Kidney capillary endothelial cell (primary cell): ENCODE data around the gene PNLIPRP1.

Source experiments
- DNase-seq: peaks from one replicate; pipeline ENCODE4 v3.0.0-alpha.2; 2018; ENCODE audit warnings: low spot score

PNLIPRP1 gene

DNA sequence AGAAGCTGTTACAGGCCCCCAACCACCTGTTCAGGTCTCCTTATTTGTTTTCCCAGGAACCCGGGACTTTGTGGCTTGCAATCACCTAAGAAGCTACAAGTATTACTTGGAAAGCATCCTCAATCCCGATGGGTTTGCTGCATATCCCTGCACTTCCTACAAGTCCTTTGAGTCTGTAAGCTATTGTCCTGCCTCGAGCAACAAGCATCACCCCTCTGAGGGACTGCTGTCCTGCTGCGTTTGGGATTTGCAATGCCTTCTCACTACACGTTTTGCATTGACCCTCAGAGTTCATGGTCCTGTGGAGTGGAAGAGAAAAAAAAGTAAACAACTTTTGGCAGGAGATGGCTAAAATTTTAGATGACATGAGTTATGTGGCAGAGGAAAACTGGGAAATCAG is 9.2 kb downstream of the PNLIPRP1 start:
- no peak for DNase-seq

DNA sequence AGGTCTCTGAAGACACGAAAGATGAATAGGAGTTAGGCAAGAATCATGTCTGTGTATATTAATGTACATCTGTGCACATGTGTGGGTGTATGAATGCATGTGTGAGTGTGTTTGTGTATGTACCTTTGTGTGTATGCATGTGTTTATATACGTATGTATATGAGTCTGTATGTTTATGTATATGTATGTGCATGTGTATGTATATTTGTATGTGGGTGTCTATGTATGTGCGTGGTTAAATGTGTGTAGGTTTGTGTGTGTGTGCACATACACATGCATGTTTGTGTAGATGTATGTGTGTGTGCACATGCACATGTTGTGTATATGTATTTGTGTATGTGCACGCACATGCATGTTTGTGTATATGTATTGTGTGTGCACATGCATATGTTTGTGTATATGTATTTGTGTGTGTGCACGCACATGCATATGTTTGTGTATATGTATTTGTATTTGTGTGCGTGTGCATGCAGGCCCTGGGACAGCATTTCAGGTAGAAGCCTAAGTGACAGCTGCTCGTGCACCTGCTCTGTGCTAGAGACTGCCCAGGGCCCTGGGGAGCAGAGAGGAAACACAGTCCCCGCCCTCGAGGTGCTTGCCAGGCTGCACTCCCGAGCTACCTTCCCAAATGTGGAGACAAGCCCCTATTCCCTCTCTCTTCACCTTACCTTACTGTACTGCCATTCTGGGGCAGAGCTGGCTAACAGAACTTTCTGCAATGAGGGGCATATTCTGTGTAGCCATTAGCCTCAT is 12.1 kb downstream of the PNLIPRP1 start:
- DNase-seq, result no peak

DNA sequence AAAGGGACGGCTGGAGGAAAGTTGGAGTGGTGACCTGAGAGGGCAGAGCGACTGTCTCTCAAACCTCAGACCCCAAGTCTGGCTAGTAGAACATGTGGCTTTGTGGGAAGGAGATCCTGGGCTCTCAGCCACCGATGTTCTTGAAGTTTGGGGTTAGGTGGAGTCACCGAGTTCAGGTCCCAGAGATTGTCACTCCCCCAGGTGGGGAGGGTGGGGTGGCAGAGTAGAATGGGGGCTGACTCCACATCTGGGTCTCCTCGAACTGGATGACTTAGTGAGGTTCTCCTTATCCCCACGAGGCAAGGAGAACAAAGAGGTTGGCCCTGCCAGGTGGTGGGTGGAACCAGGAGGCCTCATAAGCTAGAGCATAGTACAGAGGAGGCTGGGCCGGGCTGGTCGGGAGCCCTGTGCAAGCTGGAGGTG is 15.3 kb downstream of the PNLIPRP1 start:
- DNase-seq, result no peak

DNA sequence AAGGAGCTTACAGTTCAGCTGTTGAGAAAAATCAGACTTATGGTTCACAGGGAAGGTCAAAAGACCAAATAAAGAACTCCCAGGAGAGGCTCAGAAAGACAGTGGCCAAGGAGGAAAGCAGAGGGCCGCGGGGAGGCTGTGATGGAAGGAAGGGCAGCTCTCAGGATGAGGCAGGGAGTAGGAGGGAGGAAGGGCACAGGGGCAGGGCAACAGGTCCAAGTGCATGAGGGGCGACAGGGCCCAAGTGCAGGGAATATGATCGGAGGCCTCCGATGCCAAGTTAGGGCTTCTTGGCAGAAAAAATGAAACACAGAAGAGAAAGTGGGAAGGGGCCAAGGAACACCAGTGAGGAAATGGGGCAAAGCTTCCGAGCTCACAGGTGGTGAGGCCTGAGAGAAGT is 16.6 kb downstream of the PNLIPRP1 start:
- no peak for DNase-seq

DNA sequence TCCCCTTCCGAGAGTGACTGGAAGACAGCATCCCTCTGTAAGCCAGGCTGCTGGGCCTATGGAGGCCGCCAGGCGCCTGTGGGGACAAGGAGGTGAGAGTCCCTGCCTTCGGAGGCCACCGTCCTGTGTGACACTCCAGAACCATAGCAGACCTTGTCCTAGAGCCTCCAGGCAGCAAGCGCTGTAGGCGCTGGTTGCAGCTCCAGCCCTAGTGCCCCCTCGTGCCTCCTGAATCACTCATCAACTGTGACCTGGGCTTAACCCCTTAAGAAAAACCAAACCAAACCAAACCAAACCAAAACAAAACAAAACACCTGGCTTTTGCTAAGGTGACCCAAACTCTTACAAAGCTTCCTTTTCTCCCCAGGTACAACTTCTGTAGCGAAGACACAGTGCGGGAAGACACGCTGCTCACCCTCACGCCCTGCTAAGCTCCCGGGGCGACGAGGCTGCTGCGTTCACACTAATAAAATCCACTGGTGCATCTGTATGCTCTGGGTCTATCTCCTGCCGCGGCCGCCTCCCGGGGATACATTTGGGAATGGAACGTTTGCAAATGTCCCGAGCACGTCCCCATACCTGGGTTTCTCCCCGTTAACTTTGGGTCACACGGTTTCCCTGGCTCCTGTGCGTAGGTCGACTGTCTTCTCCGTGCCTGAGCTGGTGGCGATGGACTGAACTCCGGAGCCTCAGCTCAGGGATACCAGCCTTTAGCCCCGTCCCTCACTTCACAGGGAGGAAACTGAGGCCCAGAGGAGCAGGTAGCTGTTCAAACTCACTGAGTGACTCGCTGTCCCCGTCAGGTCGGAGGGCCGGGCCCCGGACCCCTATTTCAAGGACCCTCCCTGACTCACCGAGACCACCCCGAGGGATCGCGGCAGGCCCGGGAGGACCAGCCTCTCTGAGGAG is 18.2 kb downstream of the PNLIPRP1 start:
- no peak for DNase-seq

DNA sequence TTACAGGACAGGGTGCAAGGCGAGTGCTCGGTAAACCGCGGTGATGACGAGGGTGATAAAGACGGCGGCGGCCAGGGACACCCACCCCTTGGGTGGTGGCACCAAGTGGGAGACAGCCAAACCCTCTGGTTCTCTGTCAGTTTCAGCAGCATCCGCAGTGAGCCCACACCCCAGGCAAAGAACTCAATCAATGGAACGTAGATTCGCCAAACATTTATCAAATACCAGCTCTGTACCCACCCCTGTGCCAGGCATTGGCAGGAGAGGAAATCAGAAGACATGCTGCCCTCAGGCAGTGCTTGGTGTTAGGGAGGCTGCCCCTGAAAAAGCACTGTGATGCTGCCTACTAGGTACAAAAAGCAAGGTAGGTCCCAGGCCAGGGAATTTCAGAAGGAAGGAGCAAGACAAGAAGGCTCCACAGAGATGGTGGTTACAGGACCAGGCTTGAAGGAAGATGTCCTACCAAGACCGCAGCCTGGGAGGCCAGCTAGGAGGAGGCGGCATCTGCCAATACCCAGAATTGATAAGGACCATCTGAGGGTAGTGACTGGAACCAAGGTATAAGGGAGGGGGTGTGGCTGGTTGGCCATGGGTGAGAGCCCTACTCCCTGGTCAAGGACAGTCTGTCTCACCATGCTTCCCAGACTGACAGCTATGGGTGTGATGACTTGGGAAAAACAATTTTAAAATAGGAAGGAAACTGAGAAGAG is 19.8 kb downstream of the PNLIPRP1 start:
- no peak for DNase-seq

DNA sequence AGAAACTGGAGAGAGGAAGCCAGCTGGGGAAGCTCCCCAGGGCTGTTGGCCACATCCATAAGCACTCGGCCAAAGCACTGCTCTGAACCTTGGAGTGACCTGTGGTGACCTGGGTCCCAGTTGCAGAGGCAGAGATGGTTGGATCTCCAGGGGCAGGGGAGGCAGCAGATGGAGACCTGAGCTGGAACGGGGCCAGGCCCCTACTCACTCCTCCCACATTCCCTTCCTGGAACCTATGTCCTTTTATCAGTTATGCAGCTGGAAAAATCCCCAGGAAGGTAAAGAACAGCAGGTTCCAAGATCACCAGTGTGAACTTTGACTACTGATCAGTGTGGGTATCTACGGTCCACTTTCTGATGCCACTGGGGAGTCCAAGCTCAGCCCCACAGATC is 20.4 kb downstream of the PNLIPRP1 start:
- no peak for DNase-seq

DNA sequence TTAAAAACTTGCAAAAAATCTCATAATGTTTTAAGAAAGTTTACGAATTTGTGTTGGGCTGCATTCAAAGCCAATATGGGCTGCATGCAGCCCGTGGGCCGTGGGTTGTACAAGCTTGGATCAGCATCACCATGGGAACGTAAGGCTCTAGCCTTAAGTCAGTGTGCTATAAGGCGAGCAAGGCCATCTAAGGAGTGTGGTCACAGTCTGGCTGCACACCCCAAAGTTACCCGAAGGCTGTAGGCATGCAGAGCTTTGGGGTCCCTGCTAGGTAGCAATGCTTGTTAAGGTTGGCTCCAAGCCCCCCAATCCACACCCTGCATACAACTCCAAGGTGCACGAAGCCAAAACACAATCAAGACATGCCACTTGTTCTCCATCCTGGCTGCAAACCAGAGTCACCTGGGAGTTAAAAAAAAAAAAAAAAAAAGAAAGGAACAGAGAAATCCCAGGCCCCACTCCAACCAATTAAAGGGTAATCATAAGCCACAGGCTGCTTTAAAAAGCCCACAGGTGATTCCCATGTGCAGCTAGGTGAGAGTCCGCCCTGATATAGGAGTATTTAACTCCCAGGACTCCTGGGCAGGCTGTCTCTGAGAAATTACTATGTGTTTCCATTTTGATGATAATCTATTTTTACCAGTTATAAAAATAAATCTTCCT is 21.5 kb downstream of the PNLIPRP1 start:
- no peak for DNase-seq

DNA sequence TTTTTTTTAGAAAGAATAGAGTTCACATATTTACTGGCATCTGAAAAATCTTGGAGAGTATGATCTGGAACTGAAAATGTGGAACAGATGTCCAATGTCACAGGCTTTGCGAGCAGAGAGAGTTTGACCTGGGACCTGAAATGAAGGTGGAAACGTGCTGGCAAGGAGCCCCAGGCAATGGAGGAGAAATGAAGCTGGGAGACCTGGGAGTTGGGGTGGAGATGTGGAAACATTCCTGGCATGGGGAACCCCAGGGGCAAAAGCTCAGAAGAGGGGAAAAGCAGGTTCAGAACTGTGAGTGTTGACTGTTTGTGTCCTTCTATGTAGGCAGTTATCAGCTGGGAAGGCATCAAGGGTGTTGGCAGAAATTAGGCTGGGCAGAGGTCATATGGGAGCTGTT is 22.7 kb downstream of the PNLIPRP1 start:
- DNase-seq, result no peak

DNA sequence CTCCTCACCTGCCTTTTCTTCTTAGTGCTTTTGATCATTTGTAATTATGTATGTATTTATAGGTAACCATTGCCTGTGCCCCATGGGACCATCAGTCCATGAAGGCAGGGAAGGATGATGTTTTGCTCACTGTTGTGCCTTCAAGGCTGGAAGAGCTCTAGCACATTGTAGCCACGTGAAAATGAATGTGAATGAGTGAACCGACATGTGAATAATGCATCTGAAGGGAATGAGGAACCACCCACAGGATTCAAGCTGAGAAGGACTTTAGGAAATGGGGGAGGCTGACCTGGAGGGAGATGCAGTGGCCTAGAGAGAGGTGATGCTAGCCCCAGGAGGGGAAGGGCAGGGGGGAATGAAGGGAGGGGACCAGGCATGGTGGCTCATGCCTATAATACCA is 24.0 kb downstream of the PNLIPRP1 start:
- no peak for DNase-seq

DNA sequence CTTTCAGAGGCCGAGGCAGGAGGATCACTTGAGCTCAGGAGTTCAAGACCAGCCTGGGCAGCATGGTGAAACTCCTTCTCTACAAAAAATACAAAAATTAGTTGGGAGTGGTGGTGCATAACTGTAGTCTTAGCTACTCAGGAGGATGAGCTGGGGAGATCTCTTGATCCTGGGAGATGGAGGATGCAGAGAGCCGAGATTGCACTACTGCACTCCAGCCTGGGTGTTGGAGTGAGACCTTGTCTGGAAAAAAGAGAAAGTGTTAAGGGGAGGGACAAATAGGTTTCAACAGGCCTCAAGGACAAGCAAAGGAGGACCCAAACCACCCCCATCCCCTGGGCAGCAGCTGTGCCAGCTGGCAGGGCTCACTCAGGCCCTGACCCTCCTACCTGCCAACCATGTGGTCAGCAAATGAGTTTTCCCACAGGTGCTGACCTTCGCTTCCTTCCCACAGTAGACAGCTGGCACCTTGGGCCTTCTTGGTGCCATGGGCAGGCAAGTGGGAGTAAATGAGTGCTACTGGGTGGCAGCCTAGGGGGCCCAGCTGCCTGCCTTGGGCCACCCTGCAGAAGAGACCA is 24.5 kb downstream of the PNLIPRP1 start:
- DNase-seq, result no peak

DNA sequence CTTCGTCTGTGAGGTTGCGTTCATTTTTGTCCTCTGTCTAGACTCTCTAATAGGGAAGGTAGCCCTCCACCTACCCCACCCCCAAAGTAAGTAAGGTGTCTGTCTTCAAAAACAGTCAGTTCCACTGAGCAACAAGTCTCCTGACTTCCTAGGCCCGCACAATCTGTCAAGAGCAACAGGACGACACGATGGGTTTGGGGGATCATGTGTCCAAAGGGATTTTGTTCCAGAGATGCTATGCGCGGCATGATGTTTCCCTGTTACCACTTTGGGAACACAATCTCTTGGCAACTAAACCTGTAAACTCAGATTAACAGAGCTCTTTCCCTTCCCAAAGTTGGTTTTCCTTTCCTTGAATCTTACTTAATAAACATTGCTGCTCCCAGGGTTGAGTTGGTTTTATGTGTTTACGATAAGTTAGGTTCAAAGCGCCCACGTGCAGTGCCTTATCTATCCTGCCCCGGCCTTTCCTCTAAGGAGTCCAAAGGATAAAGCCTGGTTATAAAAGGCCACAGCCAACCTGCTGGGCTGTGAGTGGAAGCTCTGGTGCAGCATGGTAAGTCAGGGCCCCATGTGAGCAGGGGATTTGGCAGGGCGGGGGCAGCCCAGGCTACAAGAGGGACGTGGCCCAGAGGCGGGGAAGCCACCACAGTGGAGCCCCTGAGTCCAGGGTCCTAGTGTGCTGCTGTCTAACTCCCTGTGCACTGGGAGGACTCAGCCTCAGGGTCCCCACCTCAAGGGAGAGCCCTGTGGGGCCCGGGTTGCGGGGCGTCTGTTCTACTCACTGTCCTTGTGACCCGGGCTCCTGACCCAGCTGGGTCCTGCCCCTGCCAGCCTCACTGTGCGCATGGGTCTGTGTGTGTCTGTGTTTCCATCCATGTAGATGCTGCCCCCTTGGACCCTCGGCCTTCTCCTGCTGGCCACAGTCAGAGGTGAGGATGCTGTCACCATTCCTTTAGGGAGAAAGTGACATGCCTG is 30.0 kb downstream of the PNLIPRP1 start, which contains the start of gene PNLIPRP2:
PNLIPRP2 (plus strand) TSS at position 531 of the 978 bp plus-strand sequence.
- DNase-seq, result no peak

DNA sequence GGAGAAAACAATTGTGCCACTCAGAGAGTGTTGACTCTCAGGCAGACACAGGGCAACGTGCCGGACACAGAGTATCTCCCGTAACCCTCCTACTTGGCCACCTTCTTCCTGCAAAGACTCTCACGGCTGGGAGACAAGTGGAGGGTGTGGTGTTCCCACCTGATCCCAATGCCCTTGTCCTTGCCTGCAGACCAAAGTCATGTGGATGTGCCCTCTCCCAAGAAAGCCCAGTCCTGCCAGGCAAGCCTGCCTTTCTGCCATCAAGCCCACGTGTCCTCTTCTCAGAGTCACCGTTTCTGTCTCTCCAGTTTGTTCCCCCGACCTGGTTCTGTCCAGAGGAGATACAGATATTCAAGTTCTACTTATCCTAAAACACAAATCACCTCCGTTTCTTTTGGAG is 30.7 kb downstream of the PNLIPRP1 start:
- DNase-seq, result no peak

DNA sequence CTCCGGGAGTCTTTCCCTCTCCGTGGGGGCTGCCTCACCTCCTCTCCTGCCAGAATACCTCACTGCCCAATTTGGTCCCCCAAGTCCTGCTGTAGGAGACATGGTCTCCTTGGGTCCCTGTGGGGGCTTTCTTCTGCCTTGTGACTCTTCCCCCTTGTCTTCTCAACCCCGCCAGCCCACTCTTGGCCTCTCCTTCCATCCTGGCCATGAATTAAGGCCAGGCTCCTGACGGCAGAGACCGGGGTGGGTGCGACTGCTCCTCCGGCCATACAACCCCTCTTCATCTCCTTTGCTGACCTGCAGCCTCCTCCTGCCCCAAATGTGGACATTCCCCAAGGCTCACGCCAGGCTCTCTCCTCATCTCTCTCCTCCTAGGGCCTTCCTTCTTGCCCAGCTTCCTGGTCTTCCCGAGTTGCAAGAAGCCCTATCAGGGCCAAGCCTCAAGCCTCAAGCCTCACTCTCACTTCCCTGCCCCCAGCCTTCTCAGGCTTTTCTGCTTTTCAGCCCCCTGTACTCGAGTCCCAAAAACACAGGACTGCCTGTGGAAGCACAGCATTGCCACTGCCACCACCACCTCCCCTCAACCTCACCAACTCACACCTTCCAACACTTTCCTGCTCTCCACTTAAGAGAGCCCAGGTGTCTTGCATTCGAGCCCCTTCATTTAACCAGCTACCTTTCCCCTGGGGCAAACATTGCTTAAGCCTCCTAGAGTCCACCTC is 31.3 kb downstream of the PNLIPRP1 start:
- DNase-seq, result no peak

DNA sequence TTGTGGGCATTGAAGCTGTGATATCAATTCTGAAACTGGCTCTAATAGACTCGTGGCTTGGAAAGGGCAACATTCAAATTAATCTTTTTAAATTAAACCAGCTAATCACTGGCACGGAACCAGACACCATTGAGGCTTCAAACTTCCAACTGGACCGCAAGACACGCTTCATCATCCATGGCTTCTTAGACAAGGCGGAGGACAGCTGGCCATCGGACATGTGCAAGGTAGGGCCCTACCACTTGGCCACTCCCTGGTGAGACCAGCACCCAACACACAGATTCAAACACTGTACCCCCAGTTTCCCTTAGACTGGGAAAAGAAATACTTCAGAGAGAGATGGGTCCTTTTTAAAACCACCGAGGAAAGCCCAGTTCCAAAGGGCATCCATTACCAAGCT is 35.1 kb downstream of the PNLIPRP1 start:
- DNase-seq, result no peak

DNA sequence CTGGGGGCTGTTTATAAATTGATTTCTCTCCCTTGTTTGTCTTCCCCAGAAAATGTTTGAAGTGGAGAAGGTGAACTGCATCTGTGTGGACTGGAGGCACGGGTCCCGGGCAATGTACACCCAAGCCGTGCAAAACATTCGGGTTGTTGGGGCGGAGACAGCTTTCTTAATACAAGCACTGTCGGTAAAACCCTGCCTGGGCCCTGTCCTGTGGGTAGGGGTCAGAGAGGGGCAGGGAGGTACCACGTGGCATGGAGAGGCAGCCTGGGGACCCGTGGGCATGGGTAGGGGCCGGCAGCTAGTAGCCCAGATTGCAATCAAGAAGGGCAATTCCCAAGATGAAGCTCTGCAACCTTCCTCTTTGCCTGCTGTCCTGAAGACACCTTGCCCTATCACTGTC is 36.1 kb downstream of the PNLIPRP1 start:
- no peak for DNase-seq

DNA sequence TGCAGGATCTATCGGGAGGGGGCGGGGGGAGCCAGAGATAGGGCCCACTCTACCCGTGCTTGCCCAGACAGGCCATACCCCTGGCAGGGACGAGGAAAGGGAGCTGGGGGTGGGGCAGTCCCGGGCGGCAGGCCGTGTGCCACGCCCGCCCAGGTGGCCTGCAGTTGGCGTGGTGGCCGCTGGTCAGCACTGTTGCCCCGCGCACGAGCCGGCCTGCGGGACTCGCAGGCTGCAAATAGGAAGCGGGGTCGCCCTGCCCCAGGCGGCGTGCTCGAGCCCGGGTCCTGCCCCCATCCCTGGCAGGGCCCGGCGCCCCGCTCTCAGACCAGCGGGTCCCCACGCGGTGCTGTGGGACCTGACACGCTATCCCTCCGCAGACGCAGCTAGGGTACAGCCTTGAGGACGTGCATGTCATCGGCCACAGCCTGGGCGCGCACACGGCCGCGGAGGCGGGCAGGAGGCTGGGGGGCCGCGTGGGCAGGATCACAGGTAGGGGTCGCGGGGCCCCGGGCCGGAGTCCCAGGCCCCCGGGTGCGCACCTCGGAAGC is 36.7 kb downstream of the PNLIPRP1 start:
- DNase-seq, result no peak

DNA sequence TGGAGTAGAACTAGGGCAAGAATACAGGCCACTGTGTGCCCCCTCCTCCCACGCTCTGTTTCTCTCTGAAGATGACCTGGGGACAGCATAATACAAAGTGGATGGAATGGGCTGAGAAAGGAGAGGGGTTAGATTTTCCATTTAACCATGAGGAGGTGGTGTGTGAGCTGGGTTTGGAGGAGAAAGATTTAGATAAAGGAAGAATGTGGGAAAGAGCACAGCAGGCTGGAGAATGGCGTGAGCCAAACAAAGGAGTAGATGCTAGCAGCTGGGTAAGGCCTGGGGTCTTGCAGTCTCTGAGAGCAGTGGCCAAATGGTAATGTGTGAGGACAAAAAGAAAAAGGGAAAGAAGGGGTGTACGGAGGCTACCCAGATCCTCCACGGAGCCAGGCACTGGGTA is 38.6 kb downstream of the PNLIPRP1 start:
- DNase-seq, result no peak

DNA sequence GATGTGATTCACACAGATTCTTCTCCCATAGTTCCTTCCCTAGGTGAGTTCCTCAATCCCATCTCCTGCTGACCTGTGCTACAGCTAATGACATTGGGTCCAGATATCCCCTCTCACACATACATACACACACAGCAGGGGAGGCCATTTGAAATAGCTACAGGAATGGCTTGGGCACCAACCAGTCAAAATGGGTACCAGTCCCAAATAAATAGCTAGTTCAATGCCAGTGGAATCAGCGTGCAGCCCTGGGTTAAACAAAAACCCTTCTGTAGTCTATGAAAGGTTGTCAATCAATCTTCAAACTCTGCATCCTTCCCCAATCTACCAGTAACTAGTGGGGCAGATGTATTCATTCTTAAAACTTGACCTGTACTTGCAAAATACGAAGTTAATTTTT is 39.3 kb downstream of the PNLIPRP1 start:
- DNase-seq, result no peak
